ENCODE results near the gene UBR4.

UBR4 gene

GRCh38 chr1:19110257-19110927, 99.7 kb downstream of the UBR4 start:
- Histone ChIP-seq H3K4me2 (ENCODE audit: insufficient read depth, low read length) (no peak overlapping the region), H3K79me2 (ENCODE audit: insufficient read depth, low read length) (no peaks in the 10 kb centered on the region), H3K27me3 (ENCODE audit: insufficient read depth, low read length, poor library complexity) (no peaks in the 10 kb centered on the region), H3K9me3 (ENCODE audit: insufficient read depth, low read length, severe bottlenecking) (no peaks in the 10 kb centered on the region), H3K36me3 (ENCODE audit: insufficient read depth, low read length) (peaks cover 96% of the 10 kb centered on the region), H3K27ac (ENCODE audit: low read length) (no peak overlapping the region), H2AFZ (ENCODE audit: low read depth, low read length) (no peak overlapping the region), H3K4me3 (ENCODE audit: low read depth in 1 of 2, low read length in 2 of 2) (no peak overlapping the region), H4K20me1 (ENCODE audit: insufficient read depth, low read length) (no peaks in the 10 kb centered on the region), H3K9ac (ENCODE audit: low read depth, low read length) (no peak overlapping the region), H3K4me1 (ENCODE audit: insufficient read depth, low read length) (no peaks in the 10 kb centered on the region)
- TF ChIP-seq EZH2 (IDR thresholded peaks at IDR 0.05; ENCODE audit: borderline replicate concordance, low read depth, low read length, severe bottlenecking) (no peak), CTCF (IDR thresholded peaks at IDR 0.05; ENCODE audit: borderline replicate concordance, extremely low read depth, low read length, poor library complexity, severe bottlenecking) (no peak)
- no peak for ATAC-seq (ENCODE audit: insufficient read depth, low read depth)
- DNase-seq: no peak

GRCh38 chr1:19109545-19109944, 100.5 kb downstream of the UBR4 start:
- no peaks in the 10 kb centered on the region for H4K20me1 ChIP-seq (ENCODE audit: insufficient read depth, low read length)
- no peak for DNase-seq

GRCh38 chr1:19101244-19101643, 108.8 kb downstream of the UBR4 start:
- no peak overlapping the region for H3K9ac ChIP-seq (ENCODE audit: low read depth, low read length)
- no peaks in the 10 kb centered on the region for H3K79me2 ChIP-seq (ENCODE audit: insufficient read depth, low read length)
- H3K4me3 ChIP-seq (ENCODE audit: low read depth in 1 of 2, low read length in 2 of 2): no peak overlapping the region
- H3K4me2 ChIP-seq (ENCODE audit: insufficient read depth, low read length): no peak overlapping the region
- peaks cover 98% of the 10 kb centered on the region for H3K36me3 ChIP-seq (ENCODE audit: insufficient read depth, low read length)
- H3K4me1 ChIP-seq (ENCODE audit: insufficient read depth, low read length): no peaks in the 10 kb centered on the region
- H4K20me1 ChIP-seq (ENCODE audit: insufficient read depth, low read length): 0 out of 2 replicates have a peak, but pooled peaks cover 2% of the 10 kb centered on the region
- no peak overlapping the region for H2AFZ ChIP-seq (ENCODE audit: low read depth, low read length)
- ATAC-seq (ENCODE audit: insufficient read depth, low read depth) (no peak), DNase-seq (no peak)
- no peak overlapping the region for H3K27ac ChIP-seq (ENCODE audit: low read length)
- H3K27me3 ChIP-seq (ENCODE audit: insufficient read depth, low read length, poor library complexity): no peaks in the 10 kb centered on the region
- no peaks in the 10 kb centered on the region for H3K9me3 ChIP-seq (ENCODE audit: insufficient read depth, low read length, severe bottlenecking)
- TF ChIP-seq CTCF (IDR thresholded peaks at IDR 0.05; ENCODE audit: borderline replicate concordance, extremely low read depth, low read length, poor library complexity, severe bottlenecking): no peak
- no peak for TF ChIP-seq EZH2 (IDR thresholded peaks at IDR 0.05; ENCODE audit: borderline replicate concordance, low read depth, low read length, severe bottlenecking)

More at GRCh38 chr1:19109545-19109944, 100.5 kb downstream of the UBR4 start:
- Histone ChIP-seq H3K4me1 (ENCODE audit: insufficient read depth, low read length) (no peaks in the 10 kb centered on the region), H3K9me3 (ENCODE audit: insufficient read depth, low read length, severe bottlenecking) (no peaks in the 10 kb centered on the region), H2AFZ (ENCODE audit: low read depth, low read length) (no peak overlapping the region), H3K27ac (ENCODE audit: low read length) (no peak overlapping the region), H3K79me2 (ENCODE audit: insufficient read depth, low read length) (no peaks in the 10 kb centered on the region), H3K4me2 (ENCODE audit: insufficient read depth, low read length) (no peak overlapping the region), H3K36me3 (ENCODE audit: insufficient read depth, low read length) (peaks cover 96% of the 10 kb centered on the region), H3K9ac (ENCODE audit: low read depth, low read length) (no peak overlapping the region), H3K4me3 (ENCODE audit: low read depth in 1 of 2, low read length in 2 of 2) (no peak overlapping the region), H3K27me3 (ENCODE audit: insufficient read depth, low read length, poor library complexity) (no peaks in the 10 kb centered on the region)
- no peak for TF ChIP-seq EZH2 (IDR thresholded peaks at IDR 0.05; ENCODE audit: borderline replicate concordance, low read depth, low read length, severe bottlenecking)
- no peak for ATAC-seq (ENCODE audit: insufficient read depth, low read depth)

GRCh38 chr1:19100028-19100427, 110.0 kb downstream of the UBR4 start:
- H3K36me3 ChIP-seq (ENCODE audit: insufficient read depth, low read length): peaks cover 98% of the 10 kb centered on the region

More at GRCh38 chr1:19100028-19100427, 110.0 kb downstream of the UBR4 start:
- H3K79me2 ChIP-seq (ENCODE audit: insufficient read depth, low read length): no peaks in the 10 kb centered on the region
- DNase-seq: no peak
- no peak overlapping the region for H3K27ac ChIP-seq (ENCODE audit: low read length)
- 0 out of 2 replicates have a peak, but pooled peaks cover 2% of the 10 kb centered on the region for H4K20me1 ChIP-seq (ENCODE audit: insufficient read depth, low read length)
- H3K4me2 ChIP-seq (ENCODE audit: insufficient read depth, low read length): no peak overlapping the region
- no peaks in the 10 kb centered on the region for H3K4me1 ChIP-seq (ENCODE audit: insufficient read depth, low read length)
- TF ChIP-seq EZH2 (IDR thresholded peaks at IDR 0.05; ENCODE audit: borderline replicate concordance, low read depth, low read length, severe bottlenecking): no peak
- no peak for TF ChIP-seq CTCF (IDR thresholded peaks at IDR 0.05; ENCODE audit: borderline replicate concordance, extremely low read depth, low read length, poor library complexity, severe bottlenecking)
- no peak overlapping the region for H3K4me3 ChIP-seq (ENCODE audit: low read depth in 1 of 2, low read length in 2 of 2)
- no peaks in the 10 kb centered on the region for H3K9me3 ChIP-seq (ENCODE audit: insufficient read depth, low read length, severe bottlenecking)
- no peak overlapping the region for H2AFZ ChIP-seq (ENCODE audit: low read depth, low read length)
- no peaks in the 10 kb centered on the region for H3K27me3 ChIP-seq (ENCODE audit: insufficient read depth, low read length, poor library complexity)
- no peak for ATAC-seq (ENCODE audit: insufficient read depth, low read depth)
- H3K9ac ChIP-seq (ENCODE audit: low read depth, low read length): no peak overlapping the region
